HL-60 (cell line): ENCODE data around the gene GPR32.

ENCODE experiments used
- POLR2AphosphoS5 ChIP-seq: IDR thresholded peaks from 2 replicates; pipeline ENCODE4 v1.6.1; 2012; ENCODE audit warnings: low read depth
- TF ChIP-seq, protein P1 (sequence below): IDR thresholded peaks from 2 replicates; pipeline ENCODE4 v1.6.1; 2012; ENCODE audit warnings: low read depth; ENCODE audit not compliant: insufficient replicate concordance
- TF ChIP-seq, protein P2 (sequence below): IDR thresholded peaks from one replicate; pipeline ENCODE4 v1.5.1; 2011; ENCODE audit warnings: low read length, control low read depth, inconsistent platforms; ENCODE audit not compliant: insufficient read depth

- TF ChIP-seq, protein P1, sequence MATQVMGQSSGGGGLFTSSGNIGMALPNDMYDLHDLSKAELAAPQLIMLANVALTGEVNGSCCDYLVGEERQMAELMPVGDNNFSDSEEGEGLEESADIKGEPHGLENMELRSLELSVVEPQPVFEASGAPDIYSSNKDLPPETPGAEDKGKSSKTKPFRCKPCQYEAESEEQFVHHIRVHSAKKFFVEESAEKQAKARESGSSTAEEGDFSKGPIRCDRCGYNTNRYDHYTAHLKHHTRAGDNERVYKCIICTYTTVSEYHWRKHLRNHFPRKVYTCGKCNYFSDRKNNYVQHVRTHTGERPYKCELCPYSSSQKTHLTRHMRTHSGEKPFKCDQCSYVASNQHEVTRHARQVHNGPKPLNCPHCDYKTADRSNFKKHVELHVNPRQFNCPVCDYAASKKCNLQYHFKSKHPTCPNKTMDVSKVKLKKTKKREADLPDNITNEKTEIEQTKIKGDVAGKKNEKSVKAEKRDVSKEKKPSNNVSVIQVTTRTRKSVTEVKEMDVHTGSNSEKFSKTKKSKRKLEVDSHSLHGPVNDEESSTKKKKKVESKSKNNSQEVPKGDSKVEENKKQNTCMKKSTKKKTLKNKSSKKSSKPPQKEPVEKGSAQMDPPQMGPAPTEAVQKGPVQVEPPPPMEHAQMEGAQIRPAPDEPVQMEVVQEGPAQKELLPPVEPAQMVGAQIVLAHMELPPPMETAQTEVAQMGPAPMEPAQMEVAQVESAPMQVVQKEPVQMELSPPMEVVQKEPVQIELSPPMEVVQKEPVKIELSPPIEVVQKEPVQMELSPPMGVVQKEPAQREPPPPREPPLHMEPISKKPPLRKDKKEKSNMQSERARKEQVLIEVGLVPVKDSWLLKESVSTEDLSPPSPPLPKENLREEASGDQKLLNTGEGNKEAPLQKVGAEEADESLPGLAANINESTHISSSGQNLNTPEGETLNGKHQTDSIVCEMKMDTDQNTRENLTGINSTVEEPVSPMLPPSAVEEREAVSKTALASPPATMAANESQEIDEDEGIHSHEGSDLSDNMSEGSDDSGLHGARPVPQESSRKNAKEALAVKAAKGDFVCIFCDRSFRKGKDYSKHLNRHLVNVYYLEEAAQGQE = no peak
- TF ChIP-seq, protein P2, sequence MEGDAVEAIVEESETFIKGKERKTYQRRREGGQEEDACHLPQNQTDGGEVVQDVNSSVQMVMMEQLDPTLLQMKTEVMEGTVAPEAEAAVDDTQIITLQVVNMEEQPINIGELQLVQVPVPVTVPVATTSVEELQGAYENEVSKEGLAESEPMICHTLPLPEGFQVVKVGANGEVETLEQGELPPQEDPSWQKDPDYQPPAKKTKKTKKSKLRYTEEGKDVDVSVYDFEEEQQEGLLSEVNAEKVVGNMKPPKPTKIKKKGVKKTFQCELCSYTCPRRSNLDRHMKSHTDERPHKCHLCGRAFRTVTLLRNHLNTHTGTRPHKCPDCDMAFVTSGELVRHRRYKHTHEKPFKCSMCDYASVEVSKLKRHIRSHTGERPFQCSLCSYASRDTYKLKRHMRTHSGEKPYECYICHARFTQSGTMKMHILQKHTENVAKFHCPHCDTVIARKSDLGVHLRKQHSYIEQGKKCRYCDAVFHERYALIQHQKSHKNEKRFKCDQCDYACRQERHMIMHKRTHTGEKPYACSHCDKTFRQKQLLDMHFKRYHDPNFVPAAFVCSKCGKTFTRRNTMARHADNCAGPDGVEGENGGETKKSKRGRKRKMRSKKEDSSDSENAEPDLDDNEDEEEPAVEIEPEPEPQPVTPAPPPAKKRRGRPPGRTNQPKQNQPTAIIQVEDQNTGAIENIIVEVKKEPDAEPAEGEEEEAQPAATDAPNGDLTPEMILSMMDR = no peak
- TF ChIP-seq POLR2AphosphoS5 = no peak
Observed at GRCh38 chr19:50808856-50809255, 38.6 kb downstream of the GPR32 start.
